Smooth muscle cell (in vitro differentiated cells): ENCODE data around the gene TLN1. TPM values are rescaled to one million over a fixed set of nuclear protein-coding genes. Genes with fewer than 3 reads are reported as not detected.
A peak's percentile ranks its signal among the peaks of the same experiment; 100 is the strongest.

ENCODE experiments used
- DNase-seq: peaks from one replicate; lab custom pipeline; 2025; ENCODE audit not compliant: unreplicated experiment; lab: John Stamatoyannopoulos, UW
- H2AFZ ChIP-seq: fragments of 200-600 bp; sonication (generic); 2 replicates; pipeline ENCODE4 v1.6.0; 2016; ENCODE audit warnings: antibody characterized with exemption, low read depth, mild to moderate bottlenecking
- H3F3A ChIP-seq: fragments of 200-600 bp; sonication (generic); 2 replicates; pipeline ENCODE4 v1.6.0; 2017; ENCODE audit warnings: antibody characterized with exemption, low read depth
- H3K27ac ChIP-seq: fragments of 200-600 bp; sonication (generic); 2 replicates; pipeline ENCODE4 v1.5.1; 2016; ENCODE audit warnings: low read depth, mild to moderate bottlenecking
- H3K27me3 ChIP-seq: fragments of 200-600 bp; sonication (generic); 2 replicates; pipeline ENCODE4 v1.6.1; 2016; ENCODE audit warnings: low read depth, mild to moderate bottlenecking
- H3K36me3 ChIP-seq: fragments of 200-600 bp; sonication (generic); 2 replicates; pipeline ENCODE4 v1.5.1; 2016; ENCODE audit warnings: low read depth
- H3K4me1 ChIP-seq: fragments of 200-600 bp; sonication (generic); 2 replicates; pipeline ENCODE4 v1.5.1; 2016; ENCODE audit warnings: low read depth
- H3K4me2 ChIP-seq: fragments of 200-600 bp; sonication (generic); 2 replicates; pipeline ENCODE4 v1.6.0; 2016; ENCODE audit warnings: mild to moderate bottlenecking
- H3K4me3 ChIP-seq: fragments of 200-600 bp; sonication (generic); 2 replicates; pipeline ENCODE4 v1.5.1; 2016; ENCODE audit warnings: mild to moderate bottlenecking
- H3K79me2 ChIP-seq: fragments of 200-600 bp; sonication (generic); 2 replicates; pipeline ENCODE4 v1.6.0; 2016; ENCODE audit warnings: low read depth, mild to moderate bottlenecking
- H3K9ac ChIP-seq: fragments of 200-600 bp; sonication (generic); 2 replicates; pipeline ENCODE4 v1.6.0; 2016; ENCODE audit warnings: low read depth
- H3K9me3 ChIP-seq: fragments of 200-600 bp; sonication (generic); replicated peaks from 2 replicates; pipeline ENCODE4 v1.5.1; 2016; ENCODE audit warnings: low read depth
- H4K20me1 ChIP-seq: fragments of 200-600 bp; sonication (generic); 2 replicates; pipeline ENCODE4 v1.6.0; 2016; ENCODE audit warnings: low read depth
- CTCF ChIP-seq: fragments of 200-600 bp; sonication (generic); IDR thresholded peaks from 2 replicates; pipeline ENCODE4 v1.5.1; 2017; ENCODE audit warnings: borderline replicate concordance, mild to moderate bottlenecking, antibody characterized with exemption; ENCODE audit not compliant: insufficient read depth, poor library complexity, severe bottlenecking
- WGBS: methylation state at CpG from one replicate; pipeline ENCODE4 v1.1.7; 2016; ENCODE audit warnings: low lambda C conversion rate; 5-methylcytosine and 5-hydroxymethylcytosine counted together
- polyA plus RNA-seq: library from polyadenylated mRNA; unstranded; fragments of >200 nt; fragmentation: Nextera tagmentation; extraction: Ambion mirVana; gene quantifications from 2 replicates; pipeline ENCODE4 v1.2.1, GENCODE V29; 2016
- total RNA-seq: library from RNA; depleted of rRNA; stranded (reverse); fragments of >200 nt; gene quantifications from 2 replicates; pipeline ENCODE4 v1.2.3, GENCODE V29; 2014

TLN1 gene
- total and polyA plus RNA-seq, 2 experiments from 2014 or later = 130 to 145 TPM

GRCh38 chr9:35726931-35727330, 5.1 kb downstream of the TLN1 start:
- peaks cover 40% of the 10 kb centered on the region for H3K4me1 ChIP-seq

GRCh38 chr9:35725362-35725761, 6.6 kb downstream of the TLN1 start:
- no peaks in the 10 kb centered on the region for H3K27me3 ChIP-seq
- H3K4me1 ChIP-seq = peaks cover 30% of the 10 kb centered on the region
- no peak overlapping the region for H3K27ac ChIP-seq
- H3K36me3 ChIP-seq = peaks cover 14% of the 10 kb centered on the region
- peaks cover 53% of the 10 kb centered on the region for H4K20me1 ChIP-seq
- H2AFZ ChIP-seq = no peak overlapping the region
- TF ChIP-seq CTCF = no peak
- H3K4me2 ChIP-seq = no peak overlapping the region
- H3K79me2 ChIP-seq = peaks cover 71% of the 10 kb centered on the region
- no peak overlapping the region for H3K4me3 ChIP-seq
- peaks cover 12% of the 10 kb centered on the region for H3F3A ChIP-seq
- DNase-seq = no peak
- H3K9ac ChIP-seq = no peak overlapping the region
- WGBS = 99% methylated on average over 11 of the region's 11 CpGs
- H3K9me3 ChIP-seq = no peaks in the 10 kb centered on the region

More at GRCh38 chr9:35726931-35727330, 5.1 kb downstream of the TLN1 start:
- Histone ChIP-seq H3K27me3 (no peaks in the 10 kb centered on the region), H3K9me3 (no peaks in the 10 kb centered on the region), H3K79me2 (peaks cover 76% of the 10 kb centered on the region), H3K9ac (peak overlapping the region; percentile 16), H2AFZ (no peak overlapping the region), H3K4me2 (peak overlapping the region; percentile 92), H4K20me1 (peaks cover 62% of the 10 kb centered on the region), H3K36me3 (no peaks in the 10 kb centered on the region), H3F3A (peaks cover 12% of the 10 kb centered on the region), H3K4me3 (no peak overlapping the region), H3K27ac (peak overlapping the region; percentile 94)
- TF ChIP-seq CTCF = no peak
- WGBS = 63% methylated on average over 3 of the region's 3 CpGs
- no peak for DNase-seq

- Histone ChIP-seq H3K27me3 (no peaks in the 10 kb centered on the region), H2AFZ (no peak overlapping the region), H3K27ac (no peak overlapping the region), H3K4me1 (peaks cover 21% of the 10 kb centered on the region), H4K20me1 (peaks cover 46% of the 10 kb centered on the region), H3K9me3 (no peaks in the 10 kb centered on the region), H3K79me2 (peaks cover 58% of the 10 kb centered on the region), H3K9ac (no peak overlapping the region), H3K4me2 (no peak overlapping the region), H3K36me3 (peaks cover 17% of the 10 kb centered on the region), H3K4me3 (no peak overlapping the region), H3F3A (peaks cover 6% of the 10 kb centered on the region)
- 96% methylated on average over 8 of the region's 8 CpGs for WGBS
- DNase-seq = no peak
- TF ChIP-seq CTCF = no peak
Measured at GRCh38 chr9:35723908-35724307, 8.1 kb downstream of the TLN1 start.

GRCh38 chr9:35723426-35723825, 8.6 kb downstream of the TLN1 start:
- Histone ChIP-seq H3K27ac (no peak overlapping the region), H3K4me2 (no peak overlapping the region), H3K9me3 (no peaks in the 10 kb centered on the region), H3K9ac (no peak overlapping the region), H3K27me3 (no peaks in the 10 kb centered on the region), H4K20me1 (peaks cover 41% of the 10 kb centered on the region), H3F3A (peaks cover under 1% of the 10 kb centered on the region), H2AFZ (no peak overlapping the region), H3K4me1 (peaks cover 16% of the 10 kb centered on the region), H3K4me3 (no peak overlapping the region), H3K79me2 (peaks cover 53% of the 10 kb centered on the region), H3K36me3 (peaks cover 17% of the 10 kb centered on the region)
- TF ChIP-seq CTCF = no peak
- 88% methylated on average over 2 of the region's 2 CpGs for WGBS
- no peak for DNase-seq
